Uterus (tissue), 4 donors: ENCODE results near the gene TMEM81. TPM values are rescaled to one million over a fixed set of nuclear protein-coding genes. Genes with fewer than 3 reads are reported as not detected.

Experiments
- DNase-seq, 2 donors: peaks; one replicate each; pipeline ENCODE4 v3.0.0-alpha.2; 2019 to 2020
- H3K27ac ChIP-seq, 2 donors: fragments of 200-600 bp; sonication (generic); 1 replicate in 1 of 2; 2 replicates in 1 of 2; pipeline ENCODE4 v1.5.1; 2016 to 2018
- H3K27me3 ChIP-seq, 2 donors: fragments of 200-600 bp; sonication (generic); one replicate each; pipeline ENCODE4 v1.5.1; 2018 to 2019; ENCODE audit warnings: control low read depth in 1 of 2
- H3K36me3 ChIP-seq, 2 donors: fragments of 200-600 bp; sonication (generic); one replicate each; pipeline ENCODE4 v1.5.1; 2019; ENCODE audit warnings: control low read depth in 1 of 2
- H3K4me1 ChIP-seq, 2 donors: fragments of 200-600 bp; sonication (generic); one replicate each; pipeline ENCODE4 v1.5.1; 2018 to 2019; ENCODE audit warnings: control low read depth in 1 of 2
- H3K4me3 ChIP-seq, 2 donors: fragments of 200-600 bp; sonication (generic); 1 replicate in 1 of 2; 2 replicates in 1 of 2; pipeline ENCODE4 v1.5.1; 2018 to 2019; ENCODE audit warnings: mild to moderate bottlenecking in 1 of 2
- H3K9me3 ChIP-seq, 2 donors: fragments of 200-600 bp; sonication (generic); one replicate each; pipeline ENCODE4 v1.5.1; 2019; ENCODE audit warnings: control low read depth in 1 of 2
- POLR2A ChIP-seq, 2 donors: fragments of 450-650 bp; IDR thresholded peaks; one replicate each; pipeline ENCODE4 v1.6.1; 2016; ENCODE audit warnings: antibody characterized with exemption in 2 of 2, mild to moderate bottlenecking in 1 of 2, moderate library complexity in 1 of 2
- intact Hi-C: fragments of 100-400 bp; cut with DNase I; formaldehyde crosslinking; loops from one replicate; pipeline ENCODE4 v1.15.1; 2023; ENCODE audit warnings: low total_unique reads
- total RNA-seq, 4 donors: library from RNA; depleted of rRNA in 3 of 4; stranded (reverse); fragments of >200 nt in 3 of 4; gene quantifications; one replicate each; pipeline versions ENCODE4 v1.1.0 to v1.2.4, GENCODE V29; 2014 to 2023
- TF ChIP-seq, protein P1 (sequence below), 4 experiments: fragments of 200-600 bp in 2 of 4; fragments of 450-650 bp in 2 of 4; sonication (generic) in 2 of 4; IDR thresholded peaks; one replicate each; pipeline ENCODE4 v1.5.1; 2016 to 2019; ENCODE audit warnings: antibody characterized with exemption in 4 of 4, mild to moderate bottlenecking in 2 of 4, moderate library complexity in 1 of 4
- donor health status: DM: yes; HTN: yes; CAD: no.

The TMEM81 gene
- total RNA-seq, 4 donors from 2014 or later = 0.26 to 3.3 (median 1.7) TPM; not detected in 1

DNA sequence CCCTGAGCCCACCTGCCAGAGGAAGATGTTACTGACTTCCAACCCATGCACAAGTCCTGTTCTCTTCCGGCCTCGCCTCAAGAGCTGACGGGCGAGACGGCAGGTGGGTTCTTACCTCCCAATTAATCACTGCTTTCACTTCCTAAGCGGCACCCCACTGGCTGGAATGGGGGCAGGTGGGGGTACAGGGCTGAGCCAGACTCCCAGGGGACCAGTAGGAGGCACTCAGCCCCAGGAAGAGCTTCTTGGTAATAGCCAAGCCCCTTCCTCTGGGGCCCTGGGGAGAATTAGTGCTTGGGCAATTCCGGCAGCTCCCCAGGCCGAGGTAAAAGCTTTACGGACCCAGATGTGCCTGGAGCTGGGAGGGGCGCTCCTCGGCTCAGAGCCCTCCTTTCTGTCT is 31.6 kb downstream of the TMEM81 start:
- TF ChIP-seq, protein P1, sequence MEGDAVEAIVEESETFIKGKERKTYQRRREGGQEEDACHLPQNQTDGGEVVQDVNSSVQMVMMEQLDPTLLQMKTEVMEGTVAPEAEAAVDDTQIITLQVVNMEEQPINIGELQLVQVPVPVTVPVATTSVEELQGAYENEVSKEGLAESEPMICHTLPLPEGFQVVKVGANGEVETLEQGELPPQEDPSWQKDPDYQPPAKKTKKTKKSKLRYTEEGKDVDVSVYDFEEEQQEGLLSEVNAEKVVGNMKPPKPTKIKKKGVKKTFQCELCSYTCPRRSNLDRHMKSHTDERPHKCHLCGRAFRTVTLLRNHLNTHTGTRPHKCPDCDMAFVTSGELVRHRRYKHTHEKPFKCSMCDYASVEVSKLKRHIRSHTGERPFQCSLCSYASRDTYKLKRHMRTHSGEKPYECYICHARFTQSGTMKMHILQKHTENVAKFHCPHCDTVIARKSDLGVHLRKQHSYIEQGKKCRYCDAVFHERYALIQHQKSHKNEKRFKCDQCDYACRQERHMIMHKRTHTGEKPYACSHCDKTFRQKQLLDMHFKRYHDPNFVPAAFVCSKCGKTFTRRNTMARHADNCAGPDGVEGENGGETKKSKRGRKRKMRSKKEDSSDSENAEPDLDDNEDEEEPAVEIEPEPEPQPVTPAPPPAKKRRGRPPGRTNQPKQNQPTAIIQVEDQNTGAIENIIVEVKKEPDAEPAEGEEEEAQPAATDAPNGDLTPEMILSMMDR (IDR thresholded peaks at IDR 0.05) = no peak
- TF ChIP-seq POLR2A (IDR thresholded peaks at IDR 0.05) = no peak
- Histone ChIP-seq H3K36me3 (no peaks in the 10 kb centered on the region), H3K4me3 (no peak overlapping the region), H3K27me3 (no peaks in the 10 kb centered on the region), H3K27ac (no peak overlapping the region), H3K9me3 (no peaks in the 10 kb centered on the region), H3K4me1 (no peaks in the 10 kb centered on the region)
- no peak for DNase-seq
- intact Hi-C loops = no loop called here

GRCh38 chr1:205049479-205049878 is 34.8 kb downstream of the TMEM81 start:
- intact Hi-C loops = no loop called here
- H3K4me3 ChIP-seq = no peak overlapping the region
- no peak overlapping the region for H3K27ac ChIP-seq
- DNase-seq = no peak
- H3K4me1 ChIP-seq = no peaks in the 10 kb centered on the region
- H3K27me3 ChIP-seq = no peaks in the 10 kb centered on the region
- H3K36me3 ChIP-seq = no peaks in the 10 kb centered on the region
- H3K9me3 ChIP-seq = no peaks in the 10 kb centered on the region
- TF ChIP-seq, protein P1 (IDR thresholded peaks at IDR 0.05) = no peak
- no peak for TF ChIP-seq POLR2A (IDR thresholded peaks at IDR 0.05)

GRCh38 chr1:205048382-205048781 is 35.9 kb downstream of the TMEM81 start:
- Histone ChIP-seq H3K4me3 (no peak overlapping the region), H3K27ac (no peak overlapping the region), H3K36me3 (no peaks in the 10 kb centered on the region), H3K9me3 (no peaks in the 10 kb centered on the region), H3K4me1 (no peaks in the 10 kb centered on the region), H3K27me3 (no peaks in the 10 kb centered on the region)
- DNase-seq = no peak
- TF ChIP-seq POLR2A (IDR thresholded peaks at IDR 0.05) = no peak
- TF ChIP-seq, protein P1 (IDR thresholded peaks at IDR 0.05) = no peak
- intact Hi-C loops = no loop called here

GRCh38 chr1:205047764-205048231 is 36.5 kb downstream of the TMEM81 start:
- no peaks in the 10 kb centered on the region for H3K36me3 ChIP-seq
- TF ChIP-seq, protein P1 (IDR thresholded peaks at IDR 0.05) = no peak
- TF ChIP-seq POLR2A (IDR thresholded peaks at IDR 0.05) = no peak
- no peaks in the 10 kb centered on the region for H3K27me3 ChIP-seq
- peaks cover 0 to 4% of the 10 kb centered on the region in 2 donors for H3K4me1 ChIP-seq
- H3K4me3 ChIP-seq = no peak overlapping the region
- H3K9me3 ChIP-seq = no peaks in the 10 kb centered on the region
- no peak overlapping the region for H3K27ac ChIP-seq
- DNase-seq = no peak
- intact Hi-C loops = no loop called here

GRCh38 chr1:205046870-205047269 is 37.4 kb downstream of the TMEM81 start:
- Histone ChIP-seq H3K27me3 (no peaks in the 10 kb centered on the region), H3K36me3 (no peaks in the 10 kb centered on the region), H3K4me3 (no peak overlapping the region), H3K9me3 (no peaks in the 10 kb centered on the region), H3K4me1 (peaks cover 0 to 4% of the 10 kb centered on the region in 2 donors), H3K27ac (no peak overlapping the region)
- TF ChIP-seq POLR2A (IDR thresholded peaks at IDR 0.05) = no peak
- TF ChIP-seq, protein P1 (IDR thresholded peaks at IDR 0.05) = no peak
- intact Hi-C loops = no loop called here
- DNase-seq = no peak
